ENCODE data around the gene PITPNC1. TPM values are rescaled to one million over a fixed set of nuclear protein-coding genes. Genes with fewer than 3 reads are reported as not detected.

Gene PITPNC1
- total RNA-seq, 1 experiment from 2014 or later: 23.1 TPM

DNA sequence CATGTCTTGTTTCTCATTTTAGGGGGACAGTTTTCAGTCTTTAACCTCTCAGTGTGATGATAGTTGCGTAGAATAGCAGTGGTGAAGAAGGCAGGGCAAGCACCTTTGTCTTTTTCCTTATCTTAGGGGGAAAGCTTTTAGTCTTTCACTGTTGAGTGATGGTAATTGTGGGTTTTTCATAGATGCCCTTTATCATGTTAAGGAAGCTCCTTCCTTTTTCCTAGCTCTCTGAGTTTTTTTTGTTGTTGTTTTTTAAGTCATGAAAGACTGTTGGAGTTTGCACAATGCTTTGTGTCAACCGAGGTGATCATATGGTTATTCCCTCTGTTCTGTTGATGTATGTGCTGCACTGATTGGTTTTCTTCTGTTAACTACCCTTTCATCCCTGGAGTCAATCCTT lies 356.4 kb downstream of the PITPNC1 start:
- no TSS peak for BruUV-seq (replicated peaks)
- ChIA-PET CTCF (no interaction called here), POLR2A (ENCODE audit: unreplicated experiment) (interaction anchor here (0.7 kb wide), 1 partner anchor 180 kb away, joined by 5 read pairs; no protein-coding TSS in a partner anchor)
- no peaks in the 10 kb centered on the region for H3K4me1 ChIP-seq (ENCODE audit: insufficient read depth, low read length)
- no peak for DNase-seq
- no peaks in the 10 kb centered on the region for H3K9me3 ChIP-seq (ENCODE audit: low read length)
- no peaks in the 10 kb centered on the region for H3F3A ChIP-seq (ENCODE audit: low read length, unreplicated experiment)
- H3K36me3 ChIP-seq (ENCODE audit: low read depth, low read length): peaks cover 80% of the 10 kb centered on the region
- no peak overlapping the region for H3K4me3 ChIP-seq (ENCODE audit: low read length)
- no peak overlapping the region for H3K4me2 ChIP-seq (ENCODE audit: low read length)
- no peak for TF ChIP-seq EZH2 (IDR thresholded peaks at IDR 0.05; ENCODE audit: low read length, unreplicated experiment)
- intact Hi-C loops (cut with micrococcal nuclease): no loop called here
- H3K9ac ChIP-seq (ENCODE audit: low read length): no peak overlapping the region
- H4K20me1 ChIP-seq (ENCODE audit: low read length): no peaks in the 10 kb centered on the region
- H3K27ac ChIP-seq (ENCODE audit: low read length): no peak overlapping the region
- H2AFZ ChIP-seq (ENCODE audit: low read length): no peak overlapping the region
- H3K79me2 ChIP-seq (ENCODE audit: low read length): peaks cover 19% of the 10 kb centered on the region; the same call in 1 of the 2 replicates
- no peaks in the 10 kb centered on the region for H3K27me3 ChIP-seq (ENCODE audit: low read length)
- H3K9me2 ChIP-seq (replicated peaks; ENCODE audit: low read length): no peaks in the 10 kb centered on the region
- no peak for ATAC-seq

GRCh38 chr17:67737145-67737544 lies 360.1 kb downstream of the PITPNC1 start:
- Histone ChIP-seq H3K9me3 (ENCODE audit: low read length) (no peaks in the 10 kb centered on the region), H2AFZ (ENCODE audit: low read length) (no peak overlapping the region), H3K9ac (ENCODE audit: low read length) (no peak overlapping the region), H3K27ac (ENCODE audit: low read length) (no peak overlapping the region), H3K4me3 (ENCODE audit: low read length) (no peak overlapping the region), H3K79me2 (ENCODE audit: low read length) (peaks cover 7% of the 10 kb centered on the region; the same call in 1 of the 2 replicates), H3K4me2 (ENCODE audit: low read length) (no peak overlapping the region), H3K36me3 (ENCODE audit: low read depth, low read length) (peaks cover 77% of the 10 kb centered on the region), H4K20me1 (ENCODE audit: low read length) (no peaks in the 10 kb centered on the region), H3K4me1 (ENCODE audit: insufficient read depth, low read length) (no peaks in the 10 kb centered on the region), H3F3A (ENCODE audit: low read length, unreplicated experiment) (no peaks in the 10 kb centered on the region), H3K27me3 (ENCODE audit: low read length) (no peaks in the 10 kb centered on the region), H3K9me2 (replicated peaks; ENCODE audit: low read length) (no peaks in the 10 kb centered on the region)
- CTCF ChIA-PET: no interaction called here
- DNase-seq (no peak), ATAC-seq (no peak)
- no TSS peak for BruUV-seq (replicated peaks)
- intact Hi-C loops (cut with micrococcal nuclease): no loop called here
- TF ChIP-seq EZH2 (IDR thresholded peaks at IDR 0.05; ENCODE audit: low read length, unreplicated experiment) (no peak), EZH2phosphoT487 (IDR thresholded peaks at IDR 0.05; ENCODE audit: borderline replicate concordance, low read length) (no peak)
- TF ChIP-seq, protein P1, sequence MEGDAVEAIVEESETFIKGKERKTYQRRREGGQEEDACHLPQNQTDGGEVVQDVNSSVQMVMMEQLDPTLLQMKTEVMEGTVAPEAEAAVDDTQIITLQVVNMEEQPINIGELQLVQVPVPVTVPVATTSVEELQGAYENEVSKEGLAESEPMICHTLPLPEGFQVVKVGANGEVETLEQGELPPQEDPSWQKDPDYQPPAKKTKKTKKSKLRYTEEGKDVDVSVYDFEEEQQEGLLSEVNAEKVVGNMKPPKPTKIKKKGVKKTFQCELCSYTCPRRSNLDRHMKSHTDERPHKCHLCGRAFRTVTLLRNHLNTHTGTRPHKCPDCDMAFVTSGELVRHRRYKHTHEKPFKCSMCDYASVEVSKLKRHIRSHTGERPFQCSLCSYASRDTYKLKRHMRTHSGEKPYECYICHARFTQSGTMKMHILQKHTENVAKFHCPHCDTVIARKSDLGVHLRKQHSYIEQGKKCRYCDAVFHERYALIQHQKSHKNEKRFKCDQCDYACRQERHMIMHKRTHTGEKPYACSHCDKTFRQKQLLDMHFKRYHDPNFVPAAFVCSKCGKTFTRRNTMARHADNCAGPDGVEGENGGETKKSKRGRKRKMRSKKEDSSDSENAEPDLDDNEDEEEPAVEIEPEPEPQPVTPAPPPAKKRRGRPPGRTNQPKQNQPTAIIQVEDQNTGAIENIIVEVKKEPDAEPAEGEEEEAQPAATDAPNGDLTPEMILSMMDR (conservative IDR thresholded peaks at IDR 0.05; ENCODE audit: low read depth, low read length): no peak
- POLR2A ChIA-PET (ENCODE audit: unreplicated experiment): no interaction called here

GRCh38 chr17:67742025-67742424 lies 364.9 kb downstream of the PITPNC1 start:
- H3K9me2 ChIP-seq (replicated peaks; ENCODE audit: low read length): no peaks in the 10 kb centered on the region
- H3K4me2 ChIP-seq (ENCODE audit: low read length): no peak overlapping the region
- ATAC-seq: no peak
- no peak for TF ChIP-seq EZH2 (IDR thresholded peaks at IDR 0.05; ENCODE audit: low read length, unreplicated experiment)
- TF ChIP-seq, protein P1 (conservative IDR thresholded peaks at IDR 0.05; ENCODE audit: low read depth, low read length): no peak
- no peak for TF ChIP-seq EZH2phosphoT487 (IDR thresholded peaks at IDR 0.05; ENCODE audit: borderline replicate concordance, low read length)
- H3K4me1 ChIP-seq (ENCODE audit: insufficient read depth, low read length): no peaks in the 10 kb centered on the region
- H3K9ac ChIP-seq (ENCODE audit: low read length): no peak overlapping the region
- no peak overlapping the region for H2AFZ ChIP-seq (ENCODE audit: low read length)
- no peaks in the 10 kb centered on the region for H3K27me3 ChIP-seq (ENCODE audit: low read length)
- H3K9me3 ChIP-seq (ENCODE audit: low read length): no peaks in the 10 kb centered on the region
- DNase-seq: no peak
- H3K27ac ChIP-seq (ENCODE audit: low read length): no peak overlapping the region
- peaks cover 68% of the 10 kb centered on the region for H3K36me3 ChIP-seq (ENCODE audit: low read depth, low read length)
- no TSS peak for BruUV-seq (replicated peaks)
- H3F3A ChIP-seq (ENCODE audit: low read length, unreplicated experiment): no peaks in the 10 kb centered on the region
- ChIA-PET CTCF (no interaction called here), POLR2A (ENCODE audit: unreplicated experiment) (no interaction called here)
- intact Hi-C loops (cut with micrococcal nuclease): no loop called here
- no peaks in the 10 kb centered on the region for H4K20me1 ChIP-seq (ENCODE audit: low read length)
- H3K79me2 ChIP-seq (ENCODE audit: low read length): no peaks in the 10 kb centered on the region
- H3K4me3 ChIP-seq (ENCODE audit: low read length): no peak overlapping the region

Small RNA genes lying within 50 kb of the gene (microRNA-seq; reads per million reads assigned to microRNA genes)
- gene MIR548AA2 (ENCODE audit: unreplicated experiment): not detected
- not detected for gene MIR548D2 (ENCODE audit: unreplicated experiment)

Other genes with a start within 250 kb of the PITPNC1 start
- gene HELZ, start 132.1 kb upstream of the PITPNC1 start, total RNA-seq (2014; rRNA removed): 22.6 and 31.3 TPM in 2 replicates
- gene PSMD12, start 10.7 kb upstream of the PITPNC1 start, total RNA-seq (2014; rRNA removed): 60.0 and 68.8 TPM in 2 replicates

Measured in PC-3 (cell line).